ENCODE data around the gene EVI5L. TPM values are rescaled to one million over a fixed set of nuclear protein-coding genes. Genes with fewer than 3 reads are reported as not detected.

EVI5L gene
- total and polyA plus RNA-seq, 2 donors = 7.8 to 21.1 TPM

DNA sequence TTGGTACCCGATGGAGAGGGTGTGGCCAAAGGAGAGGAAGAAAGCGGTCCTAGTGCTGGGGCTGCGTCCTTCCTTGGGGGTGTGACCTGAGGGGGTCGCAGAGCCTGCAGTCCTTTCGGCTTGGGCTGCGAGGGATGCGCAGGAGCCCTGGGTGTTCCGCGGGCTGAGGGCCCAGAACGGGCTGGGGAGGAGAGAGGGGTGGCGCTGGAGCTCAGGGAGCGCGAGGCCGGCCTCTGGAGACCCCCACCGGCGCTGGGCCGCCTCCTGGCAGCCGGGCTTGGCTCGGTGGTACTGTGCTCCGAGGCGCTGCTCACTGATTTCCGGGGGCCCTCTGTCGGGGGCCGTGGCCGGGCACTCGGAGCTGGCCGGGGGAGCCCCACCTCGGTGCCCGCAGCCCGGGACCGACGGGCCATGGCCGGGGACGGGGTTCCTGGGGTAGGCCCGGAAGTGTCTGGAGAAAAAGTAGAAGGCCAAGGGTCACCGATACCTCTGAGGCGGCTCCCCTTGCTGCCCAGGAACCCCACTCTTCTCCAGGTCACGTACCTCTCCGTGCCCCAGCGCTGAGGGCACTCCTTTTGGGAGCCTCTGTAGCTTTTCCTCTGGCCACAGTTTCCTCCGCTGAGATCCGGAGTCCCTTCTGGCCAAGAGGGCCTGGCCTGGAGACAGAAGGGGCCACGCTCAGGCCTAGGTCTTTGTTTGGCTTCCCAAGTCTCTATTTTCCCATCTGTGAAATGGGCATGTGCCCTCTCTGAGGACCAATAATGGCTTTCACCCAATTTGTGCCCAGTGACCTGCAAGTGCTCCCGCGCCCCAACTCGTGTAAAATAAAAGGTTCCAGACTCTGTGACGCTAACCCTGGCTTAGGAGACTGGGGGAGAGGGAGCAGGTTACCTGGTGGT is 42.5 kb downstream of the EVI5L start:
- DNase-seq (ENCODE audit: extremely low spot score) = no peak
- WGBS = 56% methylated on average over 47 of the region's 47 CpGs
- peaks cover 5% of the 10 kb centered on the region for H3K4me1 ChIP-seq (ENCODE audit: insufficient read depth)

DNA sequence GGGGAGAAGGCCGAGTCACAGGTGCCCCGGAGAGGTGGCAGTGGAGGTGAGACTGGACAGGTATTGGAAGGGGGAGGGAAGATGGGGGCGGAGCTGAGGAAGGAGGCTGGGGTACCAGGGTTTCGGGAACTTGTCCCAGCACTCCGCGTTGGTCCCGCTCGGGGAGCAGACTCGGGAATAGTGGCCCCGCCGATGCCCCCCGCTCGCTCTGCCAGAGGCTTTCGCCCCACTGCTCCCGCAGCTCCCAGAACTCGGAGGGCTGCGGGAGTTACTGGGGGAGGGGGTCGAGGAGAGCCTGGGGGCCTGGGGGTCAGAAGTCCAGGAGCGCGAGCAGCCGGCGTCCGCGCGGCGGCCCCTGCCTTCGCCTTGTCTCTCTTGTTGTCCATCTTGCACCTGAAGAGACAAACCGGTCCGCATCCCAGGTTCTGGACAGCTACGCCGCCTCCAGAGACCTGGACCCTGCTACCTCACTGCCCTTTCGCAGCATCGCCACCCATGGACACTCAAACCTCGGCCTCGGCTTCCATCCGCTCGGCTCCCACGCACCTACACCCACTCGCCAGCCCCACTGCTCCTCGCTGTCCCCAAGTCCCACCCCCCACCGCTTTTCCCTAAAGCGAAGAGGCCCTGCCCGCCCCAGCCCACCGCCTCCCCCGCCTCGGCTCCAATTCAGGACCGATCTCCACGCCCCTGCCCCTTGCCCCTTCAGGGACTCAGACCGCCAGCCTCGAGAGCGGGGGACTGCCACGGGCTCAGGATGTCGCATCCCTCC is 43.5 kb downstream of the EVI5L start:
- DNase-seq (ENCODE audit: extremely low spot score) = no peak
- peaks cover 5% of the 10 kb centered on the region for H3K4me1 ChIP-seq (ENCODE audit: insufficient read depth)
- H3K27ac ChIP-seq (ENCODE audit: low read depth) = no peak overlapping the region
- H3K36me3 ChIP-seq (ENCODE audit: insufficient read depth) = no peaks in the 10 kb centered on the region
- H3K4me3 ChIP-seq (ENCODE audit: low read depth, low read length) = peak overlapping the region; percentile 29
- WGBS = 13% methylated on average over 53 of the region's 53 CpGs

More for the DNA sequence above, 42.5 kb downstream of the EVI5L start:
- H3K4me3 ChIP-seq (ENCODE audit: low read depth, low read length) = no peak overlapping the region
- H3K36me3 ChIP-seq (ENCODE audit: insufficient read depth) = no peaks in the 10 kb centered on the region
- no peak overlapping the region for H3K27ac ChIP-seq (ENCODE audit: low read depth)

DNA sequence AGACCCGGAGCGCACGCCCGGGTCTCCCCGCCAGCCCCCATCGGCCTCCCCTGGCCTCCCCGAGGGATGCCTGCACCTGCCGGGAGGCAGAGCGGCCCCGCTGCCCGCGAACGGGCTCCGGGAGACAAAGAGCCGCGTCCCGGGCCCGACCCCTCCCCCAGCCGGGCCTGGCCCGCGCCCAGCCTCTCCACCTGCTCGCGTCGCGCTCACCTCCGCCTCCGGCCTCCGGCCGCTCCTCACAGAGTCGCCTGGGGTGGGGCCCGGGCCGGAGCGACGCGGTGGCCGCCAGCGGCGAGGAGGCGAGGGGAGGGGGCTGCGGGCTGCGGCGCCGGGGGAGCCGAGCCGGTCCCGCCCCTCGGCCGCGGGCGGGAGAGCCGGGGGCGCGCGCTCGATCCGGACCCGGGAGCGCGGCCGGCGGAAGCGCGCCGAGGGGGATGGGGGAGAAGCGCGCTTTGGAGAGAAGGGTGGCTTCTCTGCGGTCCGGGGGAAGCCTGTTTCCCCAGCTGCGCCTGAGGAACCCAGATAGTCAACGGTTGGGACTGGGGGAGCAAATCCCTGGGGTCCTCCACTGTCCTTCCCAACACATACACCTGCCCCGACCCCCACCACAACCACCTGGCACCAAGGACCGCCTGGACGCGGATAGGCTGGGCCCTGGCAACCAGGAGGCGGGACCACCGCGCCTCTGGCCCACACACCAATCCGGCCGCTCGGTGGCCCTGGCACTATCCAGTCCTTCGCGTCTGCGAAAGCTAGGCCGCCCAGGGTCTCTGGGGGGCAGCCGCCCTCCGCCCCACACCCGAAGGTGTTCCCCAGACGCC is 44.3 kb downstream of the EVI5L start, which contains the start of gene PRR36:
TSS of gene PRR36 (minus strand) at position 315 of the 821 bp plus-strand sequence. CDS start 701 bp downstream, outside the sequence.
- H3K4me3 ChIP-seq (ENCODE audit: low read depth, low read length) = peak within 1 kb of the TSS; percentile 29
- no peak for DNase-seq (ENCODE audit: extremely low spot score)
- peaks cover 3% of the 10 kb centered on the region for H3K4me1 ChIP-seq (ENCODE audit: insufficient read depth)
- no peaks in the 10 kb centered on the region for H3K36me3 ChIP-seq (ENCODE audit: insufficient read depth)
- H3K27ac ChIP-seq (ENCODE audit: low read depth) = no peak within 1 kb of the TSS
- WGBS = 1% methylated on average over 88 of the region's 88 CpGs

DNA sequence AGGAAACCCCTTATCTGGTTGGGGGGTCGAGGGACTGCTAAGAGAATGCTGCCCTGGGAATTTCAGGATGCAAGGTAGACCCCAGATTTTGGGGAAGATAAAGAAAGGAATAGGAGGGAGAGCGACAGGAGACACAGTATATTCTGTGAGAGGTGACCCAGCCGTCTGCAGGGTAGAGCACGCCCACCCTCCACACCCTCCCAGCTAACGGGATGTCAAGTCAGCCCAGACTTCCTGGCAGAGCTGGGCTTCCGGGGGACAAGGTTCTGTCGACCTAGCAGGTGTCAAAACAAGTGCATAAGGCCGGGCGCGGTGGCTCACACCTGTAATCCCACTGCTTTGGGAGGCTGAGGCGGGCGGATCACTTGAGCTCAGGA is 44.9 kb downstream of the EVI5L start:
- 46% methylated on average over 12 of the region's 12 CpGs for WGBS
- no peak for DNase-seq (ENCODE audit: extremely low spot score)
- Histone ChIP-seq H3K4me3 (ENCODE audit: low read depth, low read length) (no peak overlapping the region), H3K27ac (ENCODE audit: low read depth) (no peak overlapping the region), H3K4me1 (ENCODE audit: insufficient read depth) (peaks cover 3% of the 10 kb centered on the region), H3K36me3 (ENCODE audit: insufficient read depth) (no peaks in the 10 kb centered on the region)

DNA sequence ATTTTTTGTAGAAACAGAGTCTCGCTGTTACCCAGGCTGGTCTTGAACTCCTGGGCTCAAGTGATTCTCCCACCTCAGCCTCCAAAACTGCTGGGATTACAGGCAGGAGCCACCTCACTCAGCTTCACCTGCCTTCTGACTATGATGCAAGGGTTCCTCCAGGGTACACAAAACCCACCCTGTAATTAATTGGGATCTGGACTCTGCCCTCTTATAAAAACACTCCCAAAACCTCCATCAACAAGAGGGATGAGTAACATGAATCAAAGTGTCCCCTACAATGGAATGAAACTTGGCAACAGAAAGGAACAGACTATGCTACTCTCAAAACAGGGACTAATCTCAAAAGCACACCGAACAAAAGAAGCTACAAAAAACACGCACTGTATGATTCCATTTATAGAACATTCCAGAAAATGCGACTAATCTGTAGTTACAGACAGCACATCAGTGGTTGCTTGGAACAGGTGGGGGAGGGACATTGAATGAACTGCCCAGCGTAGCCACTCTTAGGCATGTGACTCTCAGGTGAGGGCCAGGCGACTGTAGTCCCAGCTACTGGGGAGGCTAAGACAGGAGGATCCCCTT is 47.3 kb downstream of the EVI5L start:
- DNase-seq (ENCODE audit: extremely low spot score) = no peak
- 74% methylated on average over 6 of the region's 6 CpGs for WGBS
- no peak overlapping the region for H3K27ac ChIP-seq (ENCODE audit: low read depth)
- H3K4me3 ChIP-seq (ENCODE audit: low read depth, low read length) = no peak overlapping the region
- H3K36me3 ChIP-seq (ENCODE audit: insufficient read depth) = no peaks in the 10 kb centered on the region
- H3K4me1 ChIP-seq (ENCODE audit: insufficient read depth) = peaks cover 3% of the 10 kb centered on the region

DNA sequence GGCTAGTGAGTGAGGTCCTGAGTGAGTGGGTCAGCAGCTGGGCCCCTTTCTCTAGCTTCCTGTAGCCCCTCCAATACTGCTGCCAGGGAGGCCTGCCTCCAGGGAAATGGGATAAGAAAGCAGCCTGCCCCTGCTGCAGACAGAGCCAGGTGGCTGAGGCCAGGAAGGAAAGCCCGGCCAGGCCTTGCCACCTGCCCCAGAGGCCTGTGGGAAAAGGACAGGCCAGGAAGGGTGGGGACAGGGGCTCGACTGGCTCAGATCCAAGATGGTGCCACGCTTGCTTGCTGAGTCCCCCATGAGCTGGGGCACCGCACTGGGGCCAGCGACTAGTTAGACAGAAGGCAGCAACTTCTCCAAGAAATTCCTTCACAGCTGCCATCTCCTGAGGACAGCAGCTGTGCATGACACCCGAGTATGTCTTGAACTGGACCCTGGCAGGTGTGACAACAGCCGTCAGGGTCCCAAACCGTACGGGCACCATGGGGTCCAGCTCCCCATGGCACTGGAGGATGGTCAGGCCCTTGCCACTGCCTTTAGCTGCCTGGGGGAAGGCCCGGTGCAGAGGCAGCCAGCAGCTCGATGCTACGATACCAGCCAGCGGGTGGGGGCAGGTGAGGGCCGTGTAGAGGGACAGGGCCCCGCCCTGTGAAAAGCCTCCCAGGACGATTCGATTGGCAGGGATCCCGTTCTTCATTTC is 49.2 kb downstream of the EVI5L start:
- Histone ChIP-seq H3K27ac (ENCODE audit: low read depth) (no peak overlapping the region), H3K4me1 (ENCODE audit: insufficient read depth) (no peaks in the 10 kb centered on the region), H3K36me3 (ENCODE audit: insufficient read depth) (no peaks in the 10 kb centered on the region), H3K4me3 (ENCODE audit: low read depth, low read length) (no peak overlapping the region)
- DNase-seq (ENCODE audit: extremely low spot score) = no peak
- WGBS = 73% methylated on average over 18 of the region's 18 CpGs

DNA sequence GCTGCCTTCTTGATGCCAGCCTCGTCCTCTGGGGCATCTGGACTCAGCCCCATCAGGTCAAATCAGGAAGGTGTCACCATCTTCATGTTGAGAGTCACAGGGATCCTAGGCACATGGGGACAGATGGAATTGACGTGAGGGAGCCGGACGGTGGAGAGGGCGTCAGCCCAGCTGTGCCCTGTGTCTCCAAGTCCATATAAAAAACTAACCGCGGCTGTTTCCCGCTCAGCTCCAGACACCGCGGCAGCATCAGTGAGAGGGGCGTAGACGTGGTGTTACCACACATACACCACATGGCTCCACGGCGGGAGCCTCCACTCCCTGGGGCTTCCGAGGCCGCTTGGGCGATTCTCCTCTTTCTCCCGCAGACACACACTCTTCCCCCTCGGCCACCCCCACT is 49.8 kb downstream of the EVI5L start:
- Histone ChIP-seq H3K4me3 (ENCODE audit: low read depth, low read length) (no peak overlapping the region), H3K27ac (ENCODE audit: low read depth) (no peak overlapping the region), H3K36me3 (ENCODE audit: insufficient read depth) (no peaks in the 10 kb centered on the region), H3K4me1 (ENCODE audit: insufficient read depth) (no peaks in the 10 kb centered on the region)
- DNase-seq (ENCODE audit: extremely low spot score) = no peak
- WGBS = 76% methylated on average over 19 of the region's 19 CpGs

DNA sequence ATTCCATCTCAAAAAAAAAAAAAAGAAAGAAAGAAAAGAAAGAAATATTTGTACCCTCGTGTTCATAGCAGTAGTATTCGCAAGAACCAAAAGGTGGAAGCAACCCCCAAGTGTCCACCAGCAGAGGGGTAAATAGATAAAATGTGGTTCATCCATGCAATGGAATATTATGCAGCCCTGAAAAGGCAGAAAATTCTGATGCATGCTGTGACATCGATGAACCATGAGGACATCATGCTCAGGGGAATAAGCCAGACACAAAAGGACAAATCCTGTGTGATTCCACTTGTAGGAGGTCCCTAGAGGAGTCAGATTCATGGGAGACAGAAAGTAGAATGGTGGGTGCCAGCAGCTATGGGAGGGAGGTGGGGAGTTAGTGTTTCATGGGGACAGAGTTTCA is 51.9 kb downstream of the EVI5L start:
- H3K27ac ChIP-seq (ENCODE audit: low read depth) = no peak overlapping the region
- H3K36me3 ChIP-seq (ENCODE audit: insufficient read depth) = no peaks in the 10 kb centered on the region
- H3K4me1 ChIP-seq (ENCODE audit: insufficient read depth) = no peaks in the 10 kb centered on the region
- no peak overlapping the region for H3K4me3 ChIP-seq (ENCODE audit: low read depth, low read length)
- DNase-seq (ENCODE audit: extremely low spot score) = no peak
- WGBS = 92% methylated on average over 3 of the region's 3 CpGs

DNA sequence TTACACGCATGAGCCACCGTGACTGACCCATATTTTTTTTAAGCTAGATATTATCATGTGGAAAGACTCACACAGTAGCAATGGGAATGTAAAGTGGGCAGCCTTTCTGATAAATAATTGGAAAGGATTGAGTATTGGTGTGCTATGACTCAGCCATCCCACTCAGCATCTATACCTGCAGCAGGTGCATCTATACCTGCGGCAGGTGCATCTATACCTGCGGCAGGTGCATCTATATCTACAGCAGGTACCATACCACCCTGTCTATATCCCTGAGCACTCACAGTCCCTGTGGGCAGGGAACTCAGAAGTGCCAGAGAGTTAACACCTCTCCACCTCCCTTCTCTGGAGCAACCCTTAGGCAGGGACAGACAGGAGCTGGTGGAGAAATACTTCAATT is 53.1 kb downstream of the EVI5L start:
- Histone ChIP-seq H3K36me3 (ENCODE audit: insufficient read depth) (no peaks in the 10 kb centered on the region), H3K27ac (ENCODE audit: low read depth) (no peak overlapping the region), H3K4me1 (ENCODE audit: insufficient read depth) (no peaks in the 10 kb centered on the region), H3K4me3 (ENCODE audit: low read depth, low read length) (no peak overlapping the region)
- DNase-seq (ENCODE audit: extremely low spot score) = no peak
- 90% methylated on average over 4 of the region's 4 CpGs for WGBS

DNA sequence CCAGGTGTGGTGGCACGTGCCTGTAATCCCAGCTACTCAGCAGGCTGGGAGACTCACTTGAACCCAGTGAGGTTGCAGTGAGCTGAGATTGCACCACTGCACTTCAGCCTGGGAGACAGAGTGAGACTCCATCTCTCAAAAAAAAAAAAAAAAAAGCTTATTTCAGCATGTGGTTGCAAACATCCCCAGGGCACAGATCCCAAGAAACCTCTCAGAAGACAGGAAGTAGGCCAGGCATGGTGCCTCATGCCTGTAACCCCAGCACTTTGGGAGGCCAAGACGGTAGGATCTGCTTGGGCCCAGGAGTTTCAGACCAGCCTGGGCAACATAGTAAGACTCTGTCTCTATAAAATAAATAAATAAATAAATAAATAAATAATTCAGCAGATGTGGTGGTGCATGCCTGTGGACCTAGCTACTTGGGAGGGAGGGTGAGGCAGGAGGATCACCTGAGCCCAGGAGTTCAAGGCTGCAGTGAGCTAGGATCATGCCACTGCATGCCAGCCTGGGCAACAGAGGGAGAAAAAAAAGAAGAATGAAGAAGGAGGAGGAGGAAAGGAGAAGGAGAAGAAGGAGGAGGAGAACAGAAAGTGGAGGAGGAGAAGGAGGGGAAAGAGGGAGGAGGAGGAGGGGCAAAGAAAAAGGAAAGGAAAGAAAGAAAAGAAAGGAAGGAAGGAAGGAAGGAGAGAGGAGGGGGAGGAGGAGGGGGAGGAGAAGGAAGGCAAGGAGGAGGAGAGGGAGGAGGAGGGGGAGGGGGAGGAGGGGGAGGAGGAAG is 54.0 kb downstream of the EVI5L start:
- Histone ChIP-seq H3K4me3 (ENCODE audit: low read depth, low read length) (no peak overlapping the region), H3K36me3 (ENCODE audit: insufficient read depth) (no peaks in the 10 kb centered on the region), H3K4me1 (ENCODE audit: insufficient read depth) (no peaks in the 10 kb centered on the region), H3K27ac (ENCODE audit: low read depth) (no peak overlapping the region)
- DNase-seq (ENCODE audit: extremely low spot score) = no peak
- 74% methylated on average over 2 of the region's 2 CpGs for WGBS

DNA sequence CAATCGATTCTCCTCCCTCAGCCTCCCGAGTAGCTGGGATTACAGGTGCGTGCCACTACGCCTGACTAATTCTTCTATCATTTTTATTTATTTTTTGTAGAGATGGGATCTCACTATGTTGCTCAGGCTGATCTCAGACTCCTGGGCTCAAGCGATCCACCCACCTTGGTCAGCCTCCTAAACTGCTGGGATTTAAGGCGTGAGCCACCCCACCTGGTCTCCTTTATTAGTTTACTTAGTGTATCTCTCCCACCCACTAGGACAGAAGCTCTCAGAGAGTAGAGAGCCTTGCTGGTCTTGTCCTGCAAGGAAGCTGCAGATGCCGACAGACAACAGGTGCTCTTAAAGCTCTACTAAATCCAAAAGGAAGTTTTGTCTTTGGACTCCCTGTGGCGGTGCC is 55.8 kb downstream of the EVI5L start:
- Histone ChIP-seq H3K36me3 (ENCODE audit: insufficient read depth) (no peaks in the 10 kb centered on the region), H3K4me1 (ENCODE audit: insufficient read depth) (no peaks in the 10 kb centered on the region), H3K4me3 (ENCODE audit: low read depth, low read length) (no peak overlapping the region), H3K27ac (ENCODE audit: low read depth) (no peak overlapping the region)
- 77% methylated on average over 8 of the region's 8 CpGs for WGBS
- DNase-seq (ENCODE audit: extremely low spot score) = no peak
